Embryonic facial prominence (tissue), 1 donor: ENCODE measurements around the gene TNRC18.
"Not testable (repeated sequence)": the region's sequence is repeated elsewhere in the genome, so short reads cannot be mapped to it uniquely, and the experiment has no call there.

ENCODE experiments used
- DNase-seq: peaks from one replicate; pipeline ENCODE4 v3.0.0-alpha.2; 2016; ENCODE audit errors: extremely low spot score

The TNRC18 gene

GRCh38 chr7:5273831-5274405 is 149.7 kb downstream of the TNRC18 start:
- not testable (repeated sequence) for DNase-seq

- DNase-seq, result no peak
These were observed 152.8 kb downstream of the TNRC18 start for GRCh38 chr7:5270788-5271187.

- DNase-seq, result not testable (repeated sequence)
These were observed 153.5 kb downstream of the TNRC18 start for GRCh38 chr7:5269992-5270657.

GRCh38 chr7:5267829-5268228 is 155.8 kb downstream of the TNRC18 start:
- not testable (repeated sequence) for DNase-seq

GRCh38 chr7:5266191-5267028 is 157.2 kb downstream of the TNRC18 start:
- DNase-seq, result no peak

- no peak for DNase-seq
These were observed 158.1 kb downstream of the TNRC18 start for GRCh38 chr7:5265320-5266190.

- DNase-seq, result not testable (repeated sequence)
These were observed 160.6 kb downstream of the TNRC18 start for GRCh38 chr7:5263066-5263465.

GRCh38 chr7:5260530-5261068 is 163.0 kb downstream of the TNRC18 start:
- DNase-seq, result not testable (repeated sequence)
